Measurements from ENCODE around the gene GPRC5C. TPM values are rescaled to one million over a fixed set of nuclear protein-coding genes. Genes with fewer than 3 reads are reported as not detected.

GPRC5C gene
- total RNA-seq, 4 donors from 2014 or later: 73.2 to 194 (median 163) TPM

GRCh38 chr17:74387365-74388218 lies 44.3 kb upstream of the GPRC5C start:
- DNase-seq: no peak
- Histone ChIP-seq H3K4me1 (peaks cover 4% of the 10 kb centered on the region in 2 donors), H3K36me3 (no peaks in the 10 kb centered on the region), H3K9me3 (no peaks in the 10 kb centered on the region), H3K27ac (no peak overlapping the region), H3K4me3 (replicated peaks in 1 of 3) (no peak overlapping the region), H3K27me3 (no peaks in the 10 kb centered on the region)
- intact Hi-C loops (cut with DNase I): no loop called here
- TF ChIP-seq POLR2A (IDR thresholded peaks at IDR 0.05) (no peak), CTCF (IDR thresholded peaks at IDR 0.05) (no peak)
- WGBS, 2 donors: 84 to 86% methylated on average over 13 to 17 of the region's 17 CpGs

- no peak overlapping the region for H3K27ac ChIP-seq
- no peaks in the 10 kb centered on the region for H3K9me3 ChIP-seq
- H3K27me3 ChIP-seq: no peaks in the 10 kb centered on the region
- H3K4me1 ChIP-seq: peaks cover 4% of the 10 kb centered on the region in 2 donors
- WGBS, 2 donors: 74 to 79% methylated on average over 11 to 12 of the region's 12 CpGs
- no peak for TF ChIP-seq POLR2A (IDR thresholded peaks at IDR 0.05)
- TF ChIP-seq CTCF (IDR thresholded peaks at IDR 0.05): no peak
- DNase-seq: no peak
- intact Hi-C loops (cut with DNase I): no loop called here
- H3K4me3 ChIP-seq (replicated peaks in 1 of 3): no peak overlapping the region
- H3K36me3 ChIP-seq: no peaks in the 10 kb centered on the region
Observed at GRCh38 chr17:74389084-74389753, 42.7 kb upstream of the GPRC5C start.

GRCh38 chr17:74389937-74390679 lies 41.8 kb upstream of the GPRC5C start:
- TF ChIP-seq POLR2A (IDR thresholded peaks at IDR 0.05) (no peak), CTCF (IDR thresholded peaks at IDR 0.05) (no peak)
- H3K36me3 ChIP-seq: no peaks in the 10 kb centered on the region
- H3K27ac ChIP-seq: no peak overlapping the region
- H3K27me3 ChIP-seq: no peaks in the 10 kb centered on the region
- H3K4me3 ChIP-seq (replicated peaks in 1 of 3): no peak overlapping the region
- H3K9me3 ChIP-seq: no peaks in the 10 kb centered on the region
- 79 to 96% methylated on average over 2 of the region's 2 CpGs for WGBS, 2 donors
- H3K4me1 ChIP-seq: peaks cover 4% of the 10 kb centered on the region in 2 donors
- intact Hi-C loops (cut with DNase I): no loop called here
- DNase-seq: no peak

GRCh38 chr17:74390680-74391653 lies 40.9 kb upstream of the GPRC5C start:
- H3K27me3 ChIP-seq: no peaks in the 10 kb centered on the region
- WGBS, 2 donors: 92 to 96% methylated on average over 9 to 11 of the region's 11 CpGs
- DNase-seq: peak; percentile 48 to 50
- H3K4me1 ChIP-seq: peaks cover 4% of the 10 kb centered on the region in 2 donors
- no peaks in the 10 kb centered on the region for H3K9me3 ChIP-seq
- intact Hi-C loops (cut with DNase I): no loop called here
- H3K27ac ChIP-seq: no peak overlapping the region
- no peak overlapping the region for H3K4me3 ChIP-seq (replicated peaks in 1 of 3)
- no peaks in the 10 kb centered on the region for H3K36me3 ChIP-seq
- TF ChIP-seq POLR2A (IDR thresholded peaks at IDR 0.05) (no peak), CTCF (IDR thresholded peaks at IDR 0.05) (no peak)
